Caki2 (cell line): ENCODE measurements around the gene SLC1A5. TPM values are rescaled to one million over a fixed set of nuclear protein-coding genes. Genes with fewer than 3 reads are reported as not detected.
A peak's percentile ranks its signal among the peaks of the same experiment; 100 is the strongest.
"Not testable (repeated sequence)": the region's sequence is repeated elsewhere in the genome, so short reads cannot be mapped to it uniquely, and the experiment has no call there.

Experiments used
- DNase-seq: peaks from one replicate; pipeline ENCODE4 v3.0.0-alpha.2; 2015; ENCODE audit warnings: low read depth
- in situ Hi-C: cut with HindIII; loops from 2 replicates; pipeline ENCODE4 v1.10.0; 2016; ENCODE audit warnings: low sequenced_read_pairs, low pct_unique_long_range_greater_than_20kb, mixed read lengths
- total RNA-seq: library from RNA; depleted of rRNA; stranded (reverse); fragments of >200 nt; shearing (Covaris generic); gene quantifications from 2 replicates; pipeline ENCODE4 v1.2.3, GENCODE V29; 2014; ENCODE audit warnings: low replicate concordance; rRNA removed

SLC1A5 gene
- total RNA-seq = 274 and 283 TPM in 2 replicates

DNA sequence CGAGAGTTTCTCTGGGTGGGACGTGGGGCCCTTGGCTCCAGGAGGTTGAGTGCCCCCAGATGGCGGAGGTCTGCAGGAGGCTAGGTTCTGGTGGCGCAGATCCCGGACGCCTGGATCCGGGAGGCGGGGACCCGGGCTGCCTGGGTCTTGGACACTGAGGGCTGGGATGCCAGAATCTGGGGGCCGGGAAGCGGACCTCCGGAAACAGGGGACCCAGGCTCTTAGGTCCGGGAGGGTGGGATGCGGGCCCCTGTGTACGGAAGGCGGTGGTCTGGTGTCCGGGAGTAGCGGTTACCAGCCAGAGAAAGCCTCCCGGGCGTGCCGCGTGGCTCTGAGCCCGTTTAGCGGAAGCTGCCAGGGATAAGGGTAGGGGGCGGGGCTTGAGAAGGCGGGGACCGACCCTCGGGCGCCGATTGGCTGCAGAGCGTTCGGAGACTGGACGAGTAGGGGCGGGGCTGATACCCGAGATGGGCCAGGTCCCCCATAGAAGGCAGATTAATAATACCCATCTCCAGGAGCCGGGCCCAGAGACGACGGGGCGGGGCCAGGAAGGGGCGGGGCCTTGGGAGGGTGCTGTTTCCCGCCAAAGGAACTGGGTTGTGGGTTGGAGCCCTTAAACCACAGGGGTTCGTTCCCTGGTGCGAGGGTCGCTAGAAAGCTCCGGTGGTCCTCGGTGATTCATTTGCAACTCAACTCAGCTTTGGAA is at the start of gene SLC1A5:
SLC1A5 (minus strand) TSS at position 333 of the 706 bp plus-strand sequence. CDS start 629 bp downstream, outside the sequence.
- peak; percentile 95 for DNase-seq
- in situ Hi-C loops = no loop called here

DNA sequence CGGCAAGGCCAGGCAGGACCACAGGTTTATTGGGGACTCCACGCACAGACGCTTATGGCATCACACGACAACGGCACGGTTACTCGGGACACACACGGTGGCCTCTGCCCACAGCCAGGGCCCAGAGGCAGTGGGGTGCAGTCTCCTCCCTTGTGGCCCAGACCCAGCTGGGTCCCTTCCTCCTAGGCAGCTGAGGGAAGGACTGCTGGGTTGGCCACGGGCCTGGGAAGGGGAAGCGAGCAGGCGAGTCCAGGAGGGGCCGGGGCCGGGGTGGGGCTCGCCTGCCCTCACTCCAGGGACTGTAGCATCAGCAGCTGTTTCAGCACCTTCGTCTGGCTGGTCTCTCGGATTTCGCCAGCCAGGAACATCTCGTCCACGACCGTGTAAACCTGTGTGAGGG is 49.8 kb upstream of the SLC1A5 start:
- in situ Hi-C loops = no loop called here
- DNase-seq = no peak

DNA sequence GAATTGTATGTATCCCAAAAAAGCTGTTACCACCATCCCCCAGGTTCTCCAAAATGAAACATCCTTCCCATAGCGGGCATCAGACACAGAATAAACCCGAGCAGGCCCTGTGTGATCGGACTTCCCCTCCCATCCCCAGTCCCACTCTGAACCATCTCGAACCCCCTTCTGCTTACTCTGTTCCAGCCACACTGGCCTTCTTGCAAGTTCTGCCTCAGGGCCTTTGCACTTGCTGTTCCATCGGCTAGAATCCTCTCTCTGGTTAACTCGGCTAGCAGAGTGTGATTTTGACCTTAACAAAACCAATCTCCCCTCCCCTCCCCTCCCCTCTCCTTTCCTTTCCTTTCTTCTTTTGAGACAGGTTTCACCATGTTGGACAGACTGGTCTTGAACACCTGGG is 46.6 kb upstream of the SLC1A5 start:
- DNase-seq = no peak
- in situ Hi-C loops = no loop called here

GRCh38 chr19:46834121-46834520 is 45.7 kb upstream of the SLC1A5 start:
- DNase-seq = no peak
- in situ Hi-C loops = no loop called here

DNA sequence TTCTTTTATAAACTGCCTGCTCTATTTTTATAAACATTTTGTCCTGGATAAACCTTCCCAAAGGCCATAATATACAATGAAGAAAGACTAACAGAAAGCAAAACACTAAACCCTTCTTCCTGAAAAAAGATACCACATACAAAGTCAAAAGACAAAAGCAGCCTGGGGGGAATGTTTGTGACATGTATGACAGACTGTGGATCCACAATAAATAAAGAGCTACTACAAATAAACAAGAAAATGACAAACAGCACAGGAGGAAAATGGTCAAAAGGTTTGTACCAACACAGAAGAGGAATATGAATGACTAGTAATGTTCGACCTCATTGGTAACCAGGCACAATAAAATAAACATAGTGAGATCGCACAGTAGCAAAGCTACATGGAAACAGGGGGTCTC is 42.5 kb upstream of the SLC1A5 start:
- in situ Hi-C loops = no loop called here
- no peak for DNase-seq

GRCh38 chr19:46828484-46828883 is 40.1 kb upstream of the SLC1A5 start:
- DNase-seq = no peak
- in situ Hi-C loops = no loop called here

- no peak for DNase-seq
- in situ Hi-C loops = no loop called here
These were observed 37.3 kb upstream of the SLC1A5 start for GRCh38 chr19:46825731-46826055.

GRCh38 chr19:46824890-46825730 is 36.7 kb upstream of the SLC1A5 start:
- in situ Hi-C loops = no loop called here
- no peak for DNase-seq

DNA sequence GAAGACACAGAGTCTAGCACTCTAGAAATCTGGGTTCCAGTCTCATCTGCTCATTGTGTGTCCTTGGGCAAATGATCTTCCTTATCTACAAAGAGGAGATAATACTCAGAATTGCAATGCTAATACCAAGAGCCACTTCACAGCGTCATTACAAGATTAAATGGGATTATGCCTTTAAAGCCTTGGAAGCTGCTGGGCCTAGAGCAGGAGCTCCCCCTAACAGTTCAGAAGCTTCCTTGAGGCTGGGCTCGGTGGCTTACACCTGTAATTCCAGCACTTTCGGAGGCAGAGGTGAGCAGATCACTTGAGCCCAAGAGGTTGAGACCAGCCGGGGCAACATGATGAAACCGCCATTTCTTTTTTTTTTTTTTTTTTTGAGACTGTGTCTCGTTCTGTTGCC is 34.7 kb upstream of the SLC1A5 start:
- in situ Hi-C loops = no loop called here
- no peak for DNase-seq

GRCh38 chr19:46822410-46822787 is 34.0 kb upstream of the SLC1A5 start:
- DNase-seq, in situ Hi-C loops: not testable (repeated sequence)

GRCh38 chr19:46821512-46822409 is 33.4 kb upstream of the SLC1A5 start:
- DNase-seq = no peak
- in situ Hi-C loops = no loop called here

GRCh38 chr19:46818812-46819211 is 30.4 kb upstream of the SLC1A5 start:
- peak; percentile 54 for DNase-seq
- in situ Hi-C loops = no loop called here

DNA sequence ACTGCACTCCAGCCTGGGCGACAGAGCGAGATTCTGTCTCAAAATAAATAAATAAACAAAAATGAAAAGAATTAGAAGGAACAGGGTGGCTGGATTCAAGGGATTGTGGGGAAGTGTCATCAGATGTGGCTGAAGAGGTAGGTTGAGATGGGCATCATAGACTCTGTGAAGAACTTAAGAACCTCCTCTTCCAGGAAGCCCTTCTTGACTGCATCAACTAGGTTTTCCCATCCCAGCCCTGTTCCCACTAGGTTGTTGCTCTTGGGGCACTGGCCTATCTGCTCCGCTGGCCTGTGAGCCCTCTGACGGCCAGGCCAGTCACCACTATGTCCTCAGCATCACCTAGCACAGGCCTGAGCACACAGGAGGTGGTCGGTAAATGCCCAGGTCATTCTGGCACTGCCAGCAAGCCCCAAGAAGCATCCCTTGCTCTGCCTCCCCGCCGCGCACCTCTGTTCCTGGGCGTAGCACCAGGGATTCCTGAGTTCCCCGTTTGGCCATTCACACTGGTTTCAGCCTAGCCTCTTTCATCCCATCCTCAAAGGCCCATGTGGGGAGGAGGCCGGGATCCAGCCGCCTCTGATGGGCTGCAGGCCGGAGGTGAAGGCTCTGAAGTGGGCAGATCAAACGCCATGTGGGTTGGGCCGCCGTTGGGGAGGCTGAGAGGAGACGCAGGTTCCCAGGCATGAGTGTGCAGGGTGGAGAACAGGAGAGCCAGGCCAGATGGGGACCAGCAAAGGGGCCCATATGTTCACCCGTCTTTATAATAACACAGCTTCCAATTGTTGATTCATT is 27.6 kb upstream of the SLC1A5 start:
- in situ Hi-C loops = no loop called here
- no peak for DNase-seq

DNA sequence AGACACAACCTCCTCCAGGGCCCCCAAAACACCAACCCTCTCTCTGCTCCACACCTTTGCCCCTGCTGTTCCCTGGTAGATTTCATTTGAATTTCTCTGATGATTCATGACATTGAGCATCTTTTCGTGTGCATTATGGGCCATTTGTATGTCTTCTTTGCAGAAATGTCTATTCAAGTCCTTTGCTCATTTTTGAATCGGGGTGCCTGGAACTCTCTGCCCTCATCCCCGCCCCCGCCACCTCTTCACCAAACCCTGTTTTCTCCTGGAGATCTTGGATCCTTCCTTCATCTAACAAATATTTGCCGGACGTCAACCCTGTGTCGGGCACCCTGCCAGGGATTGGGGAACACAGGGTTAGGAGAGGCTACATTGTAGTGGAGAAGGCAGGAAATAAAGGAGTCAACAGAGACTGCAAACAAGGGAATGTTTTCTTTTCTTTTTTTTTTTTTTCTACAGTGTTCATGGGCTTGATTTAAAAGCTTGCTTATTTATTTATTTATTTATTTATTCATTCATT is 25.5 kb upstream of the SLC1A5 start:
- DNase-seq = no peak
- in situ Hi-C loops = no loop called here

GRCh38 chr19:46812977-46813838 is 24.8 kb upstream of the SLC1A5 start:
- DNase-seq = no peak
- in situ Hi-C loops = no loop called here

- in situ Hi-C loops = no loop called here
- no peak for DNase-seq
These were observed 21.3 kb upstream of the SLC1A5 start for GRCh38 chr19:46809534-46810272.
